HL-60 (cell line): ENCODE results near the gene AANAT.

Experiments used
- DNase-seq, 2 experiments: peaks; one replicate each; pipeline ENCODE4 v3.0.0-alpha.2; 2010 to 2020; ENCODE audit warnings: low read depth in 1 of 2, low spot score in 1 of 2
- H3K27ac ChIP-seq: fragments of 250-450 bp; sonication (Bioruptor Pico); replicated peaks from 2 replicates; pipeline ENCODE4 v1.5.1; 2020; ENCODE audit warnings: mild to moderate bottlenecking, moderate library complexity
- H3K27me3 ChIP-seq: fragments of 250-450 bp; sonication (Bioruptor Pico); 2 replicates; pipeline ENCODE4 v1.5.1; 2021; ENCODE audit warnings: mild to moderate bottlenecking, moderate library complexity; ENCODE audit not compliant: insufficient read depth, poor library complexity, severe bottlenecking
- H3K4me3 ChIP-seq: replicated peaks from 2 replicates; pipeline ENCODE4 v1.5.1; 2011; ENCODE audit warnings: mild to moderate bottlenecking, control low read depth, low read length; ENCODE audit not compliant: insufficient read depth
- CTCF ChIP-seq: IDR thresholded peaks from one replicate; pipeline ENCODE4 v1.5.1; 2011; ENCODE audit warnings: low read length, control low read depth, inconsistent platforms; ENCODE audit not compliant: insufficient read depth
- GABPA ChIP-seq: IDR thresholded peaks from 2 replicates; pipeline ENCODE4 v1.6.1; 2012; ENCODE audit warnings: low read depth
- POLR2AphosphoS5 ChIP-seq: IDR thresholded peaks from 2 replicates; pipeline ENCODE4 v1.6.1; 2012; ENCODE audit warnings: low read depth
- REST ChIP-seq: IDR thresholded peaks from 2 replicates; pipeline ENCODE4 v1.6.1; 2012; ENCODE audit warnings: low read depth; ENCODE audit not compliant: insufficient replicate concordance
- SPI1 ChIP-seq: IDR thresholded peaks from 2 replicates; pipeline ENCODE4 v1.6.1; 2012; ENCODE audit warnings: low read depth, mild to moderate bottlenecking, borderline replicate concordance

The AANAT gene

GRCh38 chr17:76469991-76470739, 2.8 kb downstream of the AANAT start:
- Histone ChIP-seq H3K4me3 (no peak overlapping the region), H3K27me3 (no peaks in the 10 kb centered on the region), H3K27ac (no peak overlapping the region)
- no peak for DNase-seq
- TF ChIP-seq POLR2AphosphoS5 = no peak
- no peak for TF ChIP-seq GABPA
- no peak for TF ChIP-seq CTCF
- TF ChIP-seq REST = no peak
- no peak for TF ChIP-seq SPI1

GRCh38 chr17:76471498-76472257, 4.3 kb downstream of the AANAT start:
- no peak for DNase-seq
- Histone ChIP-seq H3K27ac (no peak overlapping the region), H3K4me3 (no peak overlapping the region), H3K27me3 (no peaks in the 10 kb centered on the region)
- TF ChIP-seq POLR2AphosphoS5 = no peak
- TF ChIP-seq REST = no peak

- H3K4me3 ChIP-seq = no peak overlapping the region
- H3K27ac ChIP-seq = no peak overlapping the region
- no peak for DNase-seq
- H3K27me3 ChIP-seq = no peaks in the 10 kb centered on the region
- TF ChIP-seq REST (no peak), POLR2AphosphoS5 (no peak), SPI1 (no peak), GABPA (no peak), CTCF (no peak)
Measured at GRCh38 chr17:76472258-76472645, 4.8 kb downstream of the AANAT start.
